Mucosa of stomach (tissue), 1 donor: ENCODE measurements around the gene ABCC4.

ENCODE experiments used
- H3K27me3 ChIP-seq: one replicate; pipeline ENCODE4 v1.7.0; 2013; ENCODE audit warnings: mild to moderate bottlenecking, low read length; ENCODE audit not compliant: control insufficient read depth, insufficient read depth
- H3K36me3 ChIP-seq: one replicate; pipeline ENCODE4 v1.7.0; 2013; ENCODE audit warnings: low read length; ENCODE audit not compliant: control insufficient read depth, insufficient read depth
- H3K4me1 ChIP-seq: one replicate; pipeline ENCODE4 v1.7.0; 2013; ENCODE audit warnings: mild to moderate bottlenecking, low read length; ENCODE audit not compliant: control insufficient read depth, insufficient read depth
- H3K4me3 ChIP-seq: one replicate; pipeline ENCODE4 v1.7.0; 2013; ENCODE audit warnings: low read length
- H3K9ac ChIP-seq: one replicate; pipeline ENCODE4 v1.7.0; 2013; ENCODE audit warnings: mild to moderate bottlenecking, low read length, moderate library complexity
- H3K9me3 ChIP-seq: one replicate; pipeline ENCODE4 v1.7.0; 2013; ENCODE audit warnings: mild to moderate bottlenecking, low read length, moderate library complexity; ENCODE audit not compliant: control insufficient read depth
- donor health status: Pancreatic carcinoma.

Gene ABCC4

DNA sequence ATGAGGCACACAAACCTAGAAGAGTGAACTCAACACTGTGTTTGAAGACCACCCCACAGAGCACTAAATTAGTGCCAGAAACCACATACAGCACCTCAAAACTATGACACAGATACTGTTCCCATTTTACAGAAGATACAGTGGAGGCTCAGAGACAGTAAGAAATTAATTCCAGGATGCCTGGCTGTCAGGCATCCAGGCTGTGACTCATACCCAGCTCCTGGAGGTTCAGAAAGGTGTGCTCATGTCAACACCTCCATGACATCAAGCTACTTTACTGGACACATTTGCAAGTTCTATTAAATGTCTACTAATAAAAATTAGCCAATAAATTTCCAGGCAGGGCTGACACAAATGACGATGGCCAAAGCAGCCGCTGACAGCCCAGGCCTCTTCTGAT is 176.3 kb downstream of the ABCC4 start:
- H3K27me3 ChIP-seq, result no peaks in the 10 kb centered on the region
- H3K4me1 ChIP-seq, result peaks cover 57% of the 10 kb centered on the region
- H3K9me3 ChIP-seq, result no peaks in the 10 kb centered on the region
- no peak overlapping the region for H3K4me3 ChIP-seq
- no peak overlapping the region for H3K9ac ChIP-seq
- no peaks in the 10 kb centered on the region for H3K36me3 ChIP-seq

GRCh38 chr13:95123726-95124125 is 177.5 kb downstream of the ABCC4 start:
- Histone ChIP-seq H3K9ac (no peak overlapping the region), H3K36me3 (no peaks in the 10 kb centered on the region), H3K4me3 (no peak overlapping the region), H3K27me3 (no peaks in the 10 kb centered on the region), H3K9me3 (no peaks in the 10 kb centered on the region), H3K4me1 (peaks cover 49% of the 10 kb centered on the region)

- no peaks in the 10 kb centered on the region for H3K27me3 ChIP-seq
- no peak overlapping the region for H3K9ac ChIP-seq
- H3K4me3 ChIP-seq, result no peak overlapping the region
- H3K4me1 ChIP-seq, result peaks cover 41% of the 10 kb centered on the region
- no peaks in the 10 kb centered on the region for H3K36me3 ChIP-seq
- H3K9me3 ChIP-seq, result no peaks in the 10 kb centered on the region
Observed at GRCh38 chr13:95122063-95122462, 179.2 kb downstream of the ABCC4 start.

DNA sequence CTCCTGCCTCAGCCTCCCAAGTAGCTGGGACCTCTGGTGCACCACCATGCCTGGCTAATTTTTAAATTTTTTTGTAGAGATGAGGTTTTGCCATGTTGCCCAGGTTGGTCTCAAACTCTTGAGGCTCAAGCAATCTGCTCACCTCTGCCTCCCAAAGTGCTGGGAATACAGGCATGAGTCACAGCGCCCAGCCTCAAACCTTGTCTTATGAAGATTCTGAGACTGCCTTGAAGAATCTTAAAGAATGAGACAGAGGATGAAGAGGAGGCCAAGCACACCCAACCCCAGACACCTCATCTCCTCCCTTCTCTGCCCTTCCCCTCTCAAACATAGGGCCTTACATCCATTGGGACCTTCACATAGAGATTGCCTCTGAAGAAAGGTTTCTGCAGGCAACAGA is 179.7 kb downstream of the ABCC4 start:
- no peaks in the 10 kb centered on the region for H3K27me3 ChIP-seq
- H3K9ac ChIP-seq, result no peak overlapping the region
- H3K4me3 ChIP-seq, result no peak overlapping the region
- no peaks in the 10 kb centered on the region for H3K36me3 ChIP-seq
- peaks cover 47% of the 10 kb centered on the region for H3K4me1 ChIP-seq
- no peaks in the 10 kb centered on the region for H3K9me3 ChIP-seq

DNA sequence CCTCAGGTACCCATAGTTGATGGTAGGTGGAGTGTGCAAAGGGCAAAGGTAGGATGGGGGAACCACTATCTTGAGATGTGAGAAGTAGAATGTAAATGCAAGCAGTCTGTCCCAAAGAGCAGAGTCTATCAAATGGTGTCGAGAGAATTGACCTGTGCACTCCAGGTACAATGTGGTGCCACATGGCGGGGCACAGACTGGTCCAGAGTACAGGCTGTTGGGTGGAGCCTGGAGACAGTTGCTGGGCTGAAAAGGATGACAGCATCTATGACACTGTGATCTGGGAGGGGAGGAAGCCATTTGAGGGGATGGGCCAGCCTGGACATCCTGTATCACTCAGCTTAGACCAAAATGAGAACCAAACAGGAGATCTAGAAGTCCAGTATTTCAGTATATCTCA is 180.6 kb downstream of the ABCC4 start:
- Histone ChIP-seq H3K27me3 (no peaks in the 10 kb centered on the region), H3K36me3 (no peaks in the 10 kb centered on the region), H3K4me3 (no peak overlapping the region), H3K4me1 (peaks cover 45% of the 10 kb centered on the region), H3K9ac (no peak overlapping the region), H3K9me3 (no peaks in the 10 kb centered on the region)

DNA sequence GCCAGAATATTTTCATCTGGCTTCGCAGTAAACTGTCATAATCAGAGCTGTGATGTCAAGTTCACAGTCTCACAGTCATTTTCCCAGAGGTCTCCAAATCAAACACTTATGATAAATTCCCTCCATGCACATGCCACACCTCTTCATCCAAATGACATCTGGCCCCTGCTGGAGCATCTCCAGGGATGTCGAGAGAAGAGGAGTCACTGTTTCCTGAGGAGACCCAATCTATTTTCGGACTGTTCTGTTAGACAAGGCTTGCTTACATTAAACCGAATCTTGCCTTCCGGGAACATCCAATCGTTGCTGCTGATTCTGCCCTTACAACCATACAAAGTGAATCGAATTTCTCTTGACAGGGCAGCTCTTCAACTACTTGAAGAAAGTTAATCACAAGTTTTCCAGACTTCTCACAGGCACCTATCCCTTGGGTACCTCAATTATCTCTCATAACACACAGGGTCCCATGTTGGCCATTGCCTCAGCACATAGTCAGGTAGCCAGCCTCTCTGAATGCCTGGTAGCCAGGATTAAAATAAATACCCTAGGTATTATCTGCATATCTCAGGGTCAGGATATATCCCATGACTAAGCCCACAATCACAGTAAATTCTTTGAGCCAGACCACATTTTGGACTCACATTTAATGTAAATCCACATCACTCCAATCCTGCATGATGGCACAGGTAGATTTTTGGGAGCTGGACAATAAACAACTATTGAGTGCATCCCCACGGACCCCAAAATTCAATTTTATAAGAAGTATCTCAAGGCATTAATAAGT is 182.5 kb downstream of the ABCC4 start:
- H3K27me3 ChIP-seq, result no peaks in the 10 kb centered on the region
- no peaks in the 10 kb centered on the region for H3K9me3 ChIP-seq
- no peak overlapping the region for H3K4me3 ChIP-seq
- peaks cover 28% of the 10 kb centered on the region for H3K4me1 ChIP-seq
- no peak overlapping the region for H3K9ac ChIP-seq
- no peaks in the 10 kb centered on the region for H3K36me3 ChIP-seq

DNA sequence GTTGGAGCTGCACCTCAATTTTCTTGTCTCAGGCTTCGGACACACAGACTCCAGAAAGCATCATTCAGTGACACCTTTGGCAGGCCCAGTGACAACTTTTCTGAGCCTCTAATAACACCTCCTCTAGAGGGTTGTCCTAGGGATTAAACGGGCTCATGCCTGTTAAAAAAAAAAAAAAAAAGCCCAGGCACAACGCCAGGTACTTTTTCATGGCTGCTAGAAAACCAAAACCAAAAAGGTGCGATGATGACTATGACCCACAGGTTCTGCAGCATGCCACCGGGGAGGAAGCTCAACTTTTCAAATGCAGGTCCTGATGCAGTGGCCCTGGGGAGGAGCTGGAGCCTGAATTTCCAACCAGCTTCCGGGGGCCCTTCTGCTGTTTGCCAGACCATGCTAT is 184.2 kb downstream of the ABCC4 start:
- H3K9me3 ChIP-seq, result no peaks in the 10 kb centered on the region
- H3K36me3 ChIP-seq, result no peaks in the 10 kb centered on the region
- H3K4me1 ChIP-seq, result peaks cover 19% of the 10 kb centered on the region
- H3K4me3 ChIP-seq, result no peak overlapping the region
- no peaks in the 10 kb centered on the region for H3K27me3 ChIP-seq
- no peak overlapping the region for H3K9ac ChIP-seq

GRCh38 chr13:95115525-95115924 is 185.7 kb downstream of the ABCC4 start:
- Histone ChIP-seq H3K9me3 (no peaks in the 10 kb centered on the region), H3K36me3 (no peaks in the 10 kb centered on the region), H3K9ac (no peak overlapping the region), H3K4me3 (no peak overlapping the region), H3K27me3 (no peaks in the 10 kb centered on the region), H3K4me1 (peaks cover 19% of the 10 kb centered on the region)

- H3K36me3 ChIP-seq, result no peaks in the 10 kb centered on the region
- no peak overlapping the region for H3K9ac ChIP-seq
- no peak overlapping the region for H3K4me3 ChIP-seq
- H3K9me3 ChIP-seq, result no peaks in the 10 kb centered on the region
- no peaks in the 10 kb centered on the region for H3K27me3 ChIP-seq
- H3K4me1 ChIP-seq, result peaks cover 15% of the 10 kb centered on the region
Observed at GRCh38 chr13:95113601-95114000, 187.7 kb downstream of the ABCC4 start.

- H3K9ac ChIP-seq, result no peak overlapping the region
- H3K27me3 ChIP-seq, result no peaks in the 10 kb centered on the region
- H3K4me1 ChIP-seq, result peaks cover 16% of the 10 kb centered on the region
- H3K4me3 ChIP-seq, result no peak overlapping the region
- H3K9me3 ChIP-seq, result no peaks in the 10 kb centered on the region
- no peaks in the 10 kb centered on the region for H3K36me3 ChIP-seq
Observed at GRCh38 chr13:95112883-95113282, 188.4 kb downstream of the ABCC4 start.

- no peak overlapping the region for H3K4me3 ChIP-seq
- no peaks in the 10 kb centered on the region for H3K36me3 ChIP-seq
- H3K4me1 ChIP-seq, result peaks cover 14% of the 10 kb centered on the region
- H3K9ac ChIP-seq, result no peak overlapping the region
- H3K27me3 ChIP-seq, result no peaks in the 10 kb centered on the region
- no peaks in the 10 kb centered on the region for H3K9me3 ChIP-seq
Observed at GRCh38 chr13:95111608-95112007, 189.6 kb downstream of the ABCC4 start.

GRCh38 chr13:95106562-95106961 is 194.7 kb downstream of the ABCC4 start:
- Histone ChIP-seq H3K9ac (no peak overlapping the region), H3K27me3 (no peaks in the 10 kb centered on the region), H3K4me1 (peaks cover 7% of the 10 kb centered on the region), H3K36me3 (no peaks in the 10 kb centered on the region), H3K9me3 (no peaks in the 10 kb centered on the region), H3K4me3 (no peak overlapping the region)
